HL-60 (cell line): ENCODE results near the gene CDC5L.

Experiments used
- DNase-seq, 2 experiments: peaks; one replicate each; pipeline ENCODE4 v3.0.0-alpha.2; 2010 to 2020; ENCODE audit warnings: low read depth in 1 of 2, low spot score in 1 of 2
- H3K27ac ChIP-seq: fragments of 250-450 bp; sonication (Bioruptor Pico); replicated peaks from 2 replicates; pipeline ENCODE4 v1.5.1; 2020; ENCODE audit warnings: mild to moderate bottlenecking, moderate library complexity
- H3K27me3 ChIP-seq: fragments of 250-450 bp; sonication (Bioruptor Pico); 2 replicates; pipeline ENCODE4 v1.5.1; 2021; ENCODE audit warnings: mild to moderate bottlenecking, moderate library complexity; ENCODE audit not compliant: insufficient read depth, poor library complexity, severe bottlenecking
- H3K4me3 ChIP-seq: replicated peaks from 2 replicates; pipeline ENCODE4 v1.5.1; 2011; ENCODE audit warnings: mild to moderate bottlenecking, control low read depth, low read length; ENCODE audit not compliant: insufficient read depth
- CTCF ChIP-seq: IDR thresholded peaks from one replicate; pipeline ENCODE4 v1.5.1; 2011; ENCODE audit warnings: low read length, control low read depth, inconsistent platforms; ENCODE audit not compliant: insufficient read depth
- GABPA ChIP-seq: IDR thresholded peaks from 2 replicates; pipeline ENCODE4 v1.6.1; 2012; ENCODE audit warnings: low read depth
- POLR2AphosphoS5 ChIP-seq: IDR thresholded peaks from 2 replicates; pipeline ENCODE4 v1.6.1; 2012; ENCODE audit warnings: low read depth
- REST ChIP-seq: IDR thresholded peaks from 2 replicates; pipeline ENCODE4 v1.6.1; 2012; ENCODE audit warnings: low read depth; ENCODE audit not compliant: insufficient replicate concordance
- SPI1 ChIP-seq: IDR thresholded peaks from 2 replicates; pipeline ENCODE4 v1.6.1; 2012; ENCODE audit warnings: low read depth, mild to moderate bottlenecking, borderline replicate concordance

The CDC5L gene

DNA sequence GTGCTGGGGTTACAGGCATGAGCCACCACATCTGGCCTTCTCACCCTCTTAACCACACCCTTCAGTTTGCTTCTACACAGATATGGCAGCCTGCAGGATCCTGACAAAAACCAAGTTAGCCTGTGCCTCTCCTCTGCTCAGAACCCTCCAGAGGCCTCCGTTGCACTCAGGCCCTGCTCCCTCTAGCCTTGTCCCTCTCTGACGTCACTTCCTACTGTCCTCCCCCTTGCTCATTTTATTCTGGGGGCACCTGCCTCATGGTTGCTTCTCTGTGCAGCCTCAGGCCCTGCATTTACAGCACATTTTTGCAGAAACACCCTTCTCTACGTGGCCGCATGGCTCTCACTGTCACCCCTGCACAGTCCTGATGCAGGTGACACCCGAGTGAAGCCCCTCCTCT is 105.6 kb downstream of the CDC5L start:
- no peak for DNase-seq
- no peak overlapping the region for H3K27ac ChIP-seq
- H3K4me3 ChIP-seq: no peak overlapping the region
- no peak for TF ChIP-seq REST
- TF ChIP-seq SPI1: no peak
- no peak for TF ChIP-seq GABPA
- no peaks in the 10 kb centered on the region for H3K27me3 ChIP-seq

DNA sequence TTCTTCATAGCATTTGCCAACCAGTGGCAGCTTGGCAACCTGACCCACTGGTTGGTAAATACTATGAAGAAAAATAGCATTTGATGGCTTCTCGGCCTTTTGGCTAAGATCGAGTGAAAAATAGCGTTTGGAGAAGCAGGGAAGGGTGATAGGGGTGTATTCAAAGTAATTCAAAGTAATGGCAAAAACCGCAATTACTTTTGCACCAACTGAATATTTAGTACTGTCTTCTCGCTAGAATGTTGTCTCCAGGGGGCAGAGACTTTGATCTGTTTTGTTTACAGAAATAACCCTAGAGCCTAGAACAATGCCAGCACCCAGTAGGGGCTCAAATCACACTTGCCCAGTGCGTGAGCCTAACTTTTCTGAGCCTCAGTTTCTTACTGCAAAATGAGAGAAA is 106.1 kb downstream of the CDC5L start:
- H3K27ac ChIP-seq: no peak overlapping the region
- no peaks in the 10 kb centered on the region for H3K27me3 ChIP-seq
- TF ChIP-seq POLR2AphosphoS5: no peak
- TF ChIP-seq GABPA: no peak
- TF ChIP-seq SPI1: no peak
- no peak for TF ChIP-seq CTCF
- TF ChIP-seq REST: no peak
- DNase-seq: no peak
- H3K4me3 ChIP-seq: no peak overlapping the region

DNA sequence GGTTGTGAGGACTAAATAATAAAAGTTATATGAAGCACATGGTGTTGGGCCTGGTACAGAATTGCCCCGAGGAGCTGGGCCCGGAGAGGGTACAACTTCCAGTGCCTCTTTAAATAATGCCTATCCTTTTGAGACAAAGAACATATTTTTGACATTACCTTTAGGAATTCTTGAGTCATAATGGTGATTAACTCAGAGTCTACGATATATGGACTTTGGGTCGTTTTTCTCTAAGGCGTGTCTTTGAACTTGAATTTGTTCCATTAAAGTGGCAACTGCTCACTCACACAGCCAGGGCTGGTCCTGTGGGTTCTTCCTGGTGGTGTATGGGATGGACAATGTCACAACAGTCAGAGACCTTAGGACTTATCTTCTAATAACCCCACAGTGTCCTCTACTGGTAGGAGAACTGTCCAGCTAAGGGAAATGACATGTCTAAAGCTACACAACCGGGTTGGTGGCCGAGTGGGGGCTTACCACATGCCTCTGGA is 106.5 kb downstream of the CDC5L start:
- no peak for DNase-seq
- Histone ChIP-seq H3K4me3 (no peak overlapping the region), H3K27ac (no peak overlapping the region), H3K27me3 (no peaks in the 10 kb centered on the region)
- TF ChIP-seq REST (no peak), SPI1 (no peak), POLR2AphosphoS5 (no peak), GABPA (no peak)

- DNase-seq: no peak
- H3K27ac ChIP-seq: no peak overlapping the region
- TF ChIP-seq SPI1: no peak
- H3K27me3 ChIP-seq: no peaks in the 10 kb centered on the region
- H3K4me3 ChIP-seq: no peak overlapping the region
These were observed 107.8 kb downstream of the CDC5L start for GRCh38 chr6:44495036-44495901.
